ENCODE data around the gene ATXN1.
"Not testable (repeated sequence)": the region's sequence is repeated elsewhere in the genome, so short reads cannot be mapped to it uniquely, and the experiment has no call there.

ATXN1 gene

DNA sequence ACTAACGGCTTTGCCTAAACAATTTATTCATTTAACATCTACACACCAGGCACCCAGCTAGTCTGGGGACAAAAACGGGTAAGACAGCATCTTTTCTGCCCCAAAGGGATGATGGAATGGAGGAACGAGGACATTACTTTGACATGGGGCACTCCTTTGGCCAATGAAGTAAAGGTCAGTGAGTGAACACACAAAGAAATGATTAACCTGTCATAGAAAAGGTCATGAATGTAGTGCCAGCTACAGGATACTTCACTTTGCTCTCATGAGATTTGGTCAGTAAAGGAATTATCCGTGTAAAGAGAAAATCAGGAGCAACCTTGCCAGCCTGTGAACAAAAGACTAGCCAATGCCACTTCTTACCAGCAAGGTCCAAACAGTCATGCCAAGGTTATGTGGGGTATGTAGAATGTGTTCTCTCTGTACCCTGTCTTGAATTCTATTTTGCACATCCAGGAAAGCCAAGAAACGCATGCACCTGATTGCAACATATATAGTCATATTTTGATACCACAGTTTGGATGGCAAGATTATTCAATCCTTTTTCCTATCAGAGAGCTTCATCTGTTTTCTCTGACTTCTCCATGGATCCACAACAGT lies 377.6 kb downstream of the ATXN1 start:
- Histone ChIP-seq H2BK12ac (ENCODE audit: low read length) (no peak overlapping the region), H3K4ac (ENCODE audit: low read length) (no peak overlapping the region), H2BK120ac (ENCODE audit: low read depth, low read length) (no peak overlapping the region), H3K14ac (ENCODE audit: low read length) (no peak overlapping the region), H3K27me3 (ENCODE audit: control insufficient read depth in 3 of 3, insufficient read depth in 3 of 3, low read depth in 1 of 3, low read length in 3 of 3) (no peaks in the 10 kb centered on the region), H3K27ac (replicated peaks; ENCODE audit: low read length) (no peak overlapping the region), H2BK5ac (ENCODE audit: low read length) (no peak overlapping the region), H2BK15ac (ENCODE audit: low read length) (no peak overlapping the region), H3K36me3 (replicated peaks in 1 of 2; ENCODE audit: control insufficient read depth in 2 of 2, insufficient read depth in 2 of 2, low read length in 2 of 2) (no peaks in the 10 kb centered on the region), H4K8ac (ENCODE audit: low read depth, low read length) (no peak overlapping the region), H4K91ac (ENCODE audit: low read depth, low read length, poor library complexity) (no peak overlapping the region), H3K4me2 (ENCODE audit: insufficient read depth, low read length, poor library complexity, severe bottlenecking) (no peak overlapping the region), H3K79me1 (ENCODE audit: low read depth, low read length) (no peaks in the 10 kb centered on the region), H3K18ac (ENCODE audit: low read length) (no peak overlapping the region), H3K4me3 (ENCODE audit: low read length in 2 of 2) (no peak overlapping the region), H2AFZ (ENCODE audit: low read length) (no peak overlapping the region), H3K4me1 (ENCODE audit: control insufficient read depth in 2 of 2, insufficient read depth in 1 of 2, low read depth in 1 of 2, low read length in 2 of 2) (peaks cover 2 to 3% of the 10 kb centered on the region in 2 donors), H2AK5ac (ENCODE audit: low read depth, low read length) (no peak overlapping the region), H3K9ac (ENCODE audit: low read depth, low read length, poor library complexity) (no peak overlapping the region), H3K23ac (ENCODE audit: low read depth, low read length, poor library complexity) (no peak overlapping the region), H3K9me3 (replicated peaks in 1 of 2; ENCODE audit: control insufficient read depth in 2 of 2, insufficient read depth in 1 of 2, low read depth in 1 of 2, low read length in 2 of 2) (no peaks in the 10 kb centered on the region)
- WGBS, 2 donors (ENCODE audit: extremely low coverage in 2 of 2, insufficient read length in 2 of 2, insufficient replicate concordance in 1 of 2) = no CpG with 5 or more reads among the region's 5 CpGs
- DNase-seq (ENCODE audit: low spot score) = no peak

DNA sequence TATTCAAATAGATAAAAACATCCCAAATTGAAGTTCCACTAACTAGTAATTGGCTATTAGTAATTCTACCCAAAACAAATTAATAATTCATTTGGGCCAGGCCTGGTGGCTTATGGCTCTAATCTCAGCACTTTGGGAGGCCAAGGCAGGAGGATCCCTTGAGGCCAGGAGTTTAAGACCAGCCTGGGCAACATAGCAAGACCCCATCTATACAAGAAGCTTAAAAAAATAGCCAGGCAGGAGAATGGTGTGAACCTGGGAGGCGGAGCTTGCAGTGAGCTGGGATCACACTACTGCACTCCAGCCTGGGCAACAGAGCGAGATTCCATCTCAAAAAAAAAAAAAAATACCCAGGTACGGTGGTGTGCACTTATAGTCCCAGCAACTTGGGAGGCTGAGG lies 379.3 kb downstream of the ATXN1 start:
- not testable (repeated sequence) for H2AFZ ChIP-seq (ENCODE audit: low read length); H3K27me3 ChIP-seq (ENCODE audit: control insufficient read depth in 3 of 3, insufficient read depth in 3 of 3, low read depth in 1 of 3, low read length in 3 of 3); H3K18ac ChIP-seq (ENCODE audit: low read length); H2BK12ac ChIP-seq (ENCODE audit: low read length); H3K14ac ChIP-seq (ENCODE audit: low read length); H3K23ac ChIP-seq (ENCODE audit: low read depth, low read length, poor library complexity); H3K9me3 ChIP-seq (replicated peaks in 1 of 2; ENCODE audit: control insufficient read depth in 2 of 2, insufficient read depth in 1 of 2, low read depth in 1 of 2, low read length in 2 of 2); H2BK120ac ChIP-seq (ENCODE audit: low read depth, low read length); DNase-seq (ENCODE audit: low spot score); H3K36me3 ChIP-seq (replicated peaks in 1 of 2; ENCODE audit: control insufficient read depth in 2 of 2, insufficient read depth in 2 of 2, low read length in 2 of 2); H3K4ac ChIP-seq (ENCODE audit: low read length); H2AK5ac ChIP-seq (ENCODE audit: low read depth, low read length); H3K79me1 ChIP-seq (ENCODE audit: low read depth, low read length); H3K4me2 ChIP-seq (ENCODE audit: insufficient read depth, low read length, poor library complexity, severe bottlenecking); H3K27ac ChIP-seq (replicated peaks; ENCODE audit: low read length); H3K4me3 ChIP-seq (ENCODE audit: low read length in 2 of 2); H3K9ac ChIP-seq (ENCODE audit: low read depth, low read length, poor library complexity); H3K4me1 ChIP-seq (ENCODE audit: control insufficient read depth in 2 of 2, insufficient read depth in 1 of 2, low read depth in 1 of 2, low read length in 2 of 2); H4K91ac ChIP-seq (ENCODE audit: low read depth, low read length, poor library complexity); H2BK5ac ChIP-seq (ENCODE audit: low read length); H4K8ac ChIP-seq (ENCODE audit: low read depth, low read length); H2BK15ac ChIP-seq (ENCODE audit: low read length)
- WGBS, 2 donors (ENCODE audit: extremely low coverage in 2 of 2, insufficient read length in 2 of 2, insufficient replicate concordance in 1 of 2) = no CpG with 5 or more reads among the region's 3 CpGs

DNA sequence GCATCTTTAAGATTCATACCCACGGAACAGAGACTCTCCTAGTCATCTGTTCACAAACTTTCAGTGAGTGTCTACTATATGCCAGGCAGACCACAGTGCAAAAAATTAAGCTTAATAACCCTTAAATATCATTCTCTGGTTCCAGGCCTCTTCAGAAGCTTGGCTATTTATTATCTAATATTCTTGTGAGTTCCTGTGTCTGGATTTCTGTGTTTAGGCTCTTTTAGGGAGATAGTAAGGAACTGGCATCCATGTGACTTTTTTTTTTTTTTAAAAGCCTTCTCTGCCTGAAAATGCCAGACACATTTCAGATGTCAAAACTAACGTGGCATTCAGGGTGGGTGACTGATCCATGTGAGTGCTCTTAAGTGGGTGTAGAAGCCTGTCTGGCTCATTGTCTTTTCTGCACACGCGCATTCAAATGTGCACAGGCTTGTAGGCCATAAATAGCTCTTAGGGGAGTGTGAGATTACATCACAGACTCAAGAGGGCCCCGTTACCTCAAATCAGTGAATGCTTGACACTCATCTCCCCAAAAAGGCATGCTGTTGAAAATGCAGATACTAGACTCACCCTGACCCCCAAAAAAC lies 380.9 kb downstream of the ATXN1 start:
- H3K4me3 ChIP-seq (ENCODE audit: low read length in 2 of 2) = no peak overlapping the region
- no peak overlapping the region for H3K4ac ChIP-seq (ENCODE audit: low read length)
- peaks cover 2 to 6% of the 10 kb centered on the region in 2 donors for H3K4me1 ChIP-seq (ENCODE audit: control insufficient read depth in 2 of 2, insufficient read depth in 1 of 2, low read depth in 1 of 2, low read length in 2 of 2)
- H2BK15ac ChIP-seq (ENCODE audit: low read length) = no peak overlapping the region
- no peak overlapping the region for H3K23ac ChIP-seq (ENCODE audit: low read depth, low read length, poor library complexity)
- DNase-seq (ENCODE audit: low spot score) = no peak
- no peaks in the 10 kb centered on the region for H3K36me3 ChIP-seq (replicated peaks in 1 of 2; ENCODE audit: control insufficient read depth in 2 of 2, insufficient read depth in 2 of 2, low read length in 2 of 2)
- H2BK120ac ChIP-seq (ENCODE audit: low read depth, low read length) = no peak overlapping the region
- H3K4me2 ChIP-seq (ENCODE audit: insufficient read depth, low read length, poor library complexity, severe bottlenecking) = no peak overlapping the region
- H3K9me3 ChIP-seq (replicated peaks in 1 of 2; ENCODE audit: control insufficient read depth in 2 of 2, insufficient read depth in 1 of 2, low read depth in 1 of 2, low read length in 2 of 2) = no peaks in the 10 kb centered on the region
- H3K79me1 ChIP-seq (ENCODE audit: low read depth, low read length) = no peaks in the 10 kb centered on the region
- H2BK5ac ChIP-seq (ENCODE audit: low read length) = no peak overlapping the region
- no peak overlapping the region for H3K14ac ChIP-seq (ENCODE audit: low read length)
- H3K18ac ChIP-seq (ENCODE audit: low read length) = no peak overlapping the region
- H2AFZ ChIP-seq (ENCODE audit: low read length) = no peak overlapping the region
- H3K27ac ChIP-seq (replicated peaks; ENCODE audit: low read length) = no peak overlapping the region
- no peak overlapping the region for H2AK5ac ChIP-seq (ENCODE audit: low read depth, low read length)
- H2BK12ac ChIP-seq (ENCODE audit: low read length) = no peak overlapping the region
- no peak overlapping the region for H3K9ac ChIP-seq (ENCODE audit: low read depth, low read length, poor library complexity)
- H3K27me3 ChIP-seq (ENCODE audit: control insufficient read depth in 3 of 3, insufficient read depth in 3 of 3, low read depth in 1 of 3, low read length in 3 of 3) = no peaks in the 10 kb centered on the region
- no peak overlapping the region for H4K8ac ChIP-seq (ENCODE audit: low read depth, low read length)
- no peak overlapping the region for H4K91ac ChIP-seq (ENCODE audit: low read depth, low read length, poor library complexity)
- WGBS, 2 donors (ENCODE audit: extremely low coverage in 2 of 2, insufficient read length in 2 of 2, insufficient replicate concordance in 1 of 2) = no CpG with 5 or more reads among the region's 5 CpGs

DNA sequence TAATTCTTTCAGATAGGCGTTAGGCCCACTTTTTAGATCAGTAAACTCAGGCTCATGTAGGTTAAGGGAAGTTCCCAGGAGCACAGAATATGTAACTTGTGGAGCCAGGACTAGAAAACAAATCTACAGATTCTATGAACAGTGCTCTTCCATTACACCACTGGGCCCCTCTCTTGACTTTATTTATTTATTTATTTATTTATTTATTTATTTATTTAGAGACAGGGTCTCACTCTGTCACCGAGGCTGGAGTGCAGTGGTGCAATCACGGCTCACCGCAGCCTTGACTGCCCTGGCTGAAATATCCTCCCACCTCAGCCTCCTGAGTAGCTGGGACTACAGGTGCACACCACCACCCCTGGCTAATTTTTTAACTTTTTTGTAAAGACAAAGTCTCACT lies 382.9 kb downstream of the ATXN1 start:
- not testable (repeated sequence) for H4K91ac ChIP-seq (ENCODE audit: low read depth, low read length, poor library complexity); H2BK120ac ChIP-seq (ENCODE audit: low read depth, low read length); H2BK15ac ChIP-seq (ENCODE audit: low read length); DNase-seq (ENCODE audit: low spot score); H3K36me3 ChIP-seq (replicated peaks in 1 of 2; ENCODE audit: control insufficient read depth in 2 of 2, insufficient read depth in 2 of 2, low read length in 2 of 2); H2AFZ ChIP-seq (ENCODE audit: low read length); H3K27me3 ChIP-seq (ENCODE audit: control insufficient read depth in 3 of 3, insufficient read depth in 3 of 3, low read depth in 1 of 3, low read length in 3 of 3); H3K9me3 ChIP-seq (replicated peaks in 1 of 2; ENCODE audit: control insufficient read depth in 2 of 2, insufficient read depth in 1 of 2, low read depth in 1 of 2, low read length in 2 of 2); H3K4ac ChIP-seq (ENCODE audit: low read length); H3K4me2 ChIP-seq (ENCODE audit: insufficient read depth, low read length, poor library complexity, severe bottlenecking); H2BK12ac ChIP-seq (ENCODE audit: low read length); H3K4me3 ChIP-seq (ENCODE audit: low read length in 2 of 2); H2AK5ac ChIP-seq (ENCODE audit: low read depth, low read length); H3K23ac ChIP-seq (ENCODE audit: low read depth, low read length, poor library complexity); H3K79me1 ChIP-seq (ENCODE audit: low read depth, low read length); H4K8ac ChIP-seq (ENCODE audit: low read depth, low read length); H2BK5ac ChIP-seq (ENCODE audit: low read length); H3K18ac ChIP-seq (ENCODE audit: low read length); H3K14ac ChIP-seq (ENCODE audit: low read length); H3K27ac ChIP-seq (replicated peaks; ENCODE audit: low read length); H3K9ac ChIP-seq (ENCODE audit: low read depth, low read length, poor library complexity)
- H3K4me1 ChIP-seq (ENCODE audit: control insufficient read depth in 2 of 2, insufficient read depth in 1 of 2, low read depth in 1 of 2, low read length in 2 of 2) = peaks cover 7 to 15% of the 10 kb centered on the region in 2 donors
- no CpG with 5 or more reads among the region's 4 CpGs for WGBS, 2 donors (ENCODE audit: extremely low coverage in 2 of 2, insufficient read length in 2 of 2, insufficient replicate concordance in 1 of 2)
